Osteocyte (in vitro differentiated cells): Measurements from ENCODE around the gene ACTL6B. TPM values are rescaled to one million over a fixed set of nuclear protein-coding genes. Genes with fewer than 3 reads are reported as not detected.

Source experiments
- total RNA-seq: library from RNA; stranded (reverse); gene quantifications from 2 replicates; pipeline ENCODE4 v1.2.1, GENCODE V29; 2021

Gene ACTL6B
- total RNA-seq, 1 donor from 2014 or later, result not detected

Other genes starting within 250 kb of the ACTL6B start
- gene ZCWPW1, start 227.7 kb downstream of the ACTL6B start, total RNA-seq, result 4.4 and 5.0 TPM in 2 replicates
- 50.0 and 50.1 TPM in 2 replicates for gene MEPCE, start 226.6 kb downstream of the ACTL6B start, total RNA-seq
- 22.8 and 32.1 TPM in 2 replicates for gene PPP1R35, start 220.0 kb downstream of the ACTL6B start, total RNA-seq
- gene SPACDR, start 192.2 kb downstream of the ACTL6B start, total RNA-seq, result 0.46 TPM in 1 of 2 replicates, not detected in the other
- gene TSC22D4, start 177.2 kb downstream of the ACTL6B start, total RNA-seq, result 46.8 and 46.9 TPM in 2 replicates
- 0.89 and 0.99 TPM in 2 replicates for gene NYAP1, start 172.5 kb downstream of the ACTL6B start, total RNA-seq
- gene AGFG2, start 117.2 kb downstream of the ACTL6B start, total RNA-seq, result 10.2 and 10.8 TPM in 2 replicates
- 1.5 TPM in 1 of 2 replicates, not detected in the other for gene SAP25, start 82.5 kb downstream of the ACTL6B start, total RNA-seq
- 76.2 and 90.9 TPM in 2 replicates for gene LRCH4, start 70.3 kb downstream of the ACTL6B start, total RNA-seq
- 0.46 and 0.94 TPM in 2 replicates for gene FBXO24, start 70.1 kb downstream of the ACTL6B start, total RNA-seq
- 608 and 626 TPM in 2 replicates for gene PCOLCE, start 54.1 kb downstream of the ACTL6B start, total RNA-seq
- 24.5 and 26.3 TPM in 2 replicates for gene MOSPD3, start 43.9 kb downstream of the ACTL6B start, total RNA-seq
- 0.19 and 0.31 TPM in 2 replicates for gene TFR2, start 14.9 kb downstream of the ACTL6B start, total RNA-seq
- 229 and 251 TPM in 2 replicates for gene GNB2, start 17.3 kb upstream of the ACTL6B start, total RNA-seq
- gene GIGYF1, start 37.8 kb upstream of the ACTL6B start, total RNA-seq, result 56.3 and 64.6 TPM in 2 replicates
- 19.3 and 26.3 TPM in 2 replicates for gene POP7, start 49.7 kb upstream of the ACTL6B start, total RNA-seq
- not detected in 2 replicates for gene EPO, start 64.0 kb upstream of the ACTL6B start, total RNA-seq
- gene ZAN, start 77.1 kb upstream of the ACTL6B start, total RNA-seq, result not detected in 2 replicates
- gene EPHB4, start 171.1 kb upstream of the ACTL6B start, total RNA-seq, result 88.9 and 91.9 TPM in 2 replicates
- 32.1 and 32.4 TPM in 2 replicates for gene SLC12A9, start 196.3 kb upstream of the ACTL6B start, total RNA-seq
- 123 and 126 TPM in 2 replicates for gene TRIP6, start 210.9 kb upstream of the ACTL6B start, total RNA-seq
- 159 and 162 TPM in 2 replicates for gene SRRT, start 218.7 kb upstream of the ACTL6B start, total RNA-seq
- 2.9 and 3.7 TPM in 2 replicates for gene UFSP1, start 233.3 kb upstream of the ACTL6B start, total RNA-seq
- 1.5 and 2.2 TPM in 2 replicates for gene ACHE, start 239.4 kb upstream of the ACTL6B start, total RNA-seq